DND-41 (cell line): Measurements from ENCODE around the gene FAM217A.
A peak's percentile ranks its signal among the peaks of the same experiment; 100 is the strongest.

Experiments
- ATAC-seq: fragments of 200-7000 bp; cut with Tn5 transposase; 3 replicates; pipeline ENCODE4 v1.9.1; 2021; ENCODE audit warnings: low read depth; ENCODE audit not compliant: insufficient read depth
- DNase-seq: peaks from one replicate; pipeline ENCODE4 v3.0.0-alpha.2; 2020
- H2AFZ ChIP-seq: 2 replicates; pipeline ENCODE4 v1.6.0; 2012; ENCODE audit warnings: low read depth, low read length
- H3K27ac ChIP-seq: 2 replicates; pipeline ENCODE4 v1.5.1; 2012; ENCODE audit warnings: low read length, inconsistent platforms
- H3K27me3 ChIP-seq: fragments of 200-600 bp; sonication (generic); 2 replicates; pipeline ENCODE4 v1.6.0; 2012; ENCODE audit warnings: low read length, mild to moderate bottlenecking, inconsistent platforms; ENCODE audit not compliant: insufficient read depth, poor library complexity
- H3K36me3 ChIP-seq: 2 replicates; pipeline ENCODE4 v1.5.1; 2012; ENCODE audit warnings: low read length, inconsistent platforms; ENCODE audit not compliant: insufficient read depth
- H3K4me1 ChIP-seq: 2 replicates; pipeline ENCODE4 v1.5.1; 2012; ENCODE audit warnings: mild to moderate bottlenecking, low read length; ENCODE audit not compliant: insufficient read depth
- H3K4me2 ChIP-seq: 2 replicates; pipeline ENCODE4 v1.6.0; 2012; ENCODE audit warnings: mild to moderate bottlenecking, moderate library complexity, low read length, inconsistent platforms; ENCODE audit not compliant: insufficient read depth
- H3K4me3 ChIP-seq, 2 experiments: fragments of 200-600 bp in 1 of 2; shearing (Covaris generic) in 1 of 2; 2 replicates each; pipeline ENCODE4 v1.5.1; 2012 to 2016; ENCODE audit warnings: inconsistent platforms in 2 of 2, low read length in 2 of 2, mild to moderate bottlenecking in 2 of 2, low read depth in 1 of 2, moderate library complexity in 1 of 2
- H3K79me2 ChIP-seq: 2 replicates; pipeline ENCODE4 v1.6.0; 2012; ENCODE audit warnings: low read length, inconsistent platforms; ENCODE audit not compliant: insufficient read depth
- H3K9ac ChIP-seq: 2 replicates; pipeline ENCODE4 v1.6.0; 2012; ENCODE audit warnings: low read depth, mild to moderate bottlenecking, inconsistent platforms, low read length, moderate library complexity
- H3K9me3 ChIP-seq: 2 replicates; pipeline ENCODE4 v1.5.1; 2012; ENCODE audit warnings: low read length, moderate library complexity, mild to moderate bottlenecking, inconsistent platforms; ENCODE audit not compliant: insufficient read depth, severe bottlenecking
- H4K20me1 ChIP-seq: 2 replicates; pipeline ENCODE4 v1.6.0; 2012; ENCODE audit warnings: low read length; ENCODE audit not compliant: insufficient read depth
- EZH2 ChIP-seq: IDR thresholded peaks from 3 replicates; pipeline ENCODE4 v1.6.1; 2012; ENCODE audit warnings: borderline replicate concordance, low read depth, mild to moderate bottlenecking, moderate library complexity, low read length, inconsistent platforms; ENCODE audit not compliant: severe bottlenecking
- TF ChIP-seq, protein P1 (sequence below): IDR thresholded peaks from 2 replicates; pipeline ENCODE4 v1.5.1; 2012; ENCODE audit warnings: borderline replicate concordance, low read length, moderate library complexity, mild to moderate bottlenecking; ENCODE audit not compliant: poor library complexity, severe bottlenecking; ENCODE audit errors: extremely low read depth

FAM217A gene

DNA sequence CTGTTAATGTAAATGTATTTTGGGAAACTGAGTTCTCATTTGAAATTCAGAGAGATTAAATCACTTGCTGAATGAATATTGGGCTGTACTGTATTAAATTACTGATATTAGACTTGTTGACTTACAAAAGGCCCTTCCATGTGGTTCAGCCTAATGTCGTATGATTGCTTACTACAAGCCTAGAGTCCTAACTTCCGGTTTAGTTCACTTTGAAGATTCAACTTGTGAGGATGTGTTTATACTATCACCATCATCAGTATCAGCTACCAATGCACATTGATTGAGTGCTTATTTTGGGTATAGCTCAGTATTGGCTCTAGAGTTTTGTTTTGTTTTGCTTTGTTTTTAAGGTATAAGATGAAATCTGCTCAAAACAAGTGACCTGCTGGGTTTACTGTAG, 48.3 kb downstream of the FAM217A start:
- Histone ChIP-seq H3K27me3 (no peaks in the 10 kb centered on the region), H3K4me2 (no peak overlapping the region), H3K36me3 (peaks cover 59% of the 10 kb centered on the region), H3K4me3 (no peak overlapping the region), H3K79me2 (peaks cover 95% of the 10 kb centered on the region), H2AFZ (no peak overlapping the region), H3K4me1 (peaks cover 27% of the 10 kb centered on the region), H4K20me1 (peaks cover 80% of the 10 kb centered on the region), H3K9ac (no peak overlapping the region), H3K9me3 (no peaks in the 10 kb centered on the region), H3K27ac (no peak overlapping the region)
- DNase-seq (no peak), ATAC-seq (peak; percentile 65)
- no peak for TF ChIP-seq EZH2
- TF ChIP-seq, protein P1, sequence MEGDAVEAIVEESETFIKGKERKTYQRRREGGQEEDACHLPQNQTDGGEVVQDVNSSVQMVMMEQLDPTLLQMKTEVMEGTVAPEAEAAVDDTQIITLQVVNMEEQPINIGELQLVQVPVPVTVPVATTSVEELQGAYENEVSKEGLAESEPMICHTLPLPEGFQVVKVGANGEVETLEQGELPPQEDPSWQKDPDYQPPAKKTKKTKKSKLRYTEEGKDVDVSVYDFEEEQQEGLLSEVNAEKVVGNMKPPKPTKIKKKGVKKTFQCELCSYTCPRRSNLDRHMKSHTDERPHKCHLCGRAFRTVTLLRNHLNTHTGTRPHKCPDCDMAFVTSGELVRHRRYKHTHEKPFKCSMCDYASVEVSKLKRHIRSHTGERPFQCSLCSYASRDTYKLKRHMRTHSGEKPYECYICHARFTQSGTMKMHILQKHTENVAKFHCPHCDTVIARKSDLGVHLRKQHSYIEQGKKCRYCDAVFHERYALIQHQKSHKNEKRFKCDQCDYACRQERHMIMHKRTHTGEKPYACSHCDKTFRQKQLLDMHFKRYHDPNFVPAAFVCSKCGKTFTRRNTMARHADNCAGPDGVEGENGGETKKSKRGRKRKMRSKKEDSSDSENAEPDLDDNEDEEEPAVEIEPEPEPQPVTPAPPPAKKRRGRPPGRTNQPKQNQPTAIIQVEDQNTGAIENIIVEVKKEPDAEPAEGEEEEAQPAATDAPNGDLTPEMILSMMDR = no peak

DNA sequence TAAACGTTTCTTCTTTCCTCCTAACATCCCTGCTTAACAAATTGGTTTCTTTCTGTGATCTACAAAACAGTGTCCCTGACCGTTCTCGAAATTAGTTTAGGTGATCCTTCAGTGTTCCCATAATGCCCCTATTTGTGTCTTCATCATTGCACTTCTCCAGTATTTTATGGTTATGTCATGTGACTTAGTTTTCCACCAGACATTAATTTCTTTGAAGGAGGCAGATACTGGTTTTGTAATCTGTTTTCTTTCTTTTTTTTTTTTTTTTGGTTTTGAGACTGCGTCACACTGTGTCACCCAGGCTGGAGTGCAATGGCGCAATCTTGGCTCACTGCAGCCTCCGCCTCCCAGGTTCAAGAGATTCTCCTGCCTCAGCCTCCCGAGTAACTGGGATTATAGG, 49.2 kb downstream of the FAM217A start:
- no peak for DNase-seq
- TF ChIP-seq EZH2 = no peak
- TF ChIP-seq, protein P1 = no peak
- Histone ChIP-seq H3K9ac (no peak overlapping the region), H4K20me1 (peaks cover 84% of the 10 kb centered on the region), H3K36me3 (peaks cover 57% of the 10 kb centered on the region), H2AFZ (no peak overlapping the region), H3K4me2 (peak overlapping the region; percentile 2; the same call in 1 of the 2 replicates), H3K9me3 (no peaks in the 10 kb centered on the region), H3K4me1 (peaks cover 35% of the 10 kb centered on the region), H3K27ac (no peak overlapping the region), H3K4me3 (no peak overlapping the region), H3K79me2 (peaks cover 96% of the 10 kb centered on the region), H3K27me3 (no peaks in the 10 kb centered on the region)
- no peak for ATAC-seq

DNA sequence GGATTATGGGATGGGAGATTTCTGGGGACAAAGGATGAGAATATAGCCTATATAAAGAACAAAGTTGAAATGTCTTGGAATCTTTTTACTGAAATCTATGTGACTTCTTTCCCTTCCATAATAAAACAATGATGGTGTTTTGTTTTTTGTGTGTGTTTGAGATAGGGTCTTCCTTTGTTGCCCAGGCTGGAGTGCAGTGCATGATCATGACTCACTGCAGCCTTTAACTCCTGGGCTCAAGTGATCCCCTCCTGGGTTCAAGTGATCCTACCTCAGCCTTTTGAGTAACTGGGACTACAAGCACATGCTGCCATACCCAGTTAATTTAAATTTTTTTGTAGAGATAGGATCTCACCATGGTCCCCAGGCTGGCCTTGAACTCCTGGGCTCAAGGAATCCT, 50.9 kb downstream of the FAM217A start:
- H3K4me2 ChIP-seq = peak overlapping the region; percentile 27; the same call in 1 of the 2 replicates
- ATAC-seq = no peak
- peaks cover 64% of the 10 kb centered on the region for H3K36me3 ChIP-seq
- no peak for DNase-seq
- peaks cover 94% of the 10 kb centered on the region for H4K20me1 ChIP-seq
- no peak for TF ChIP-seq EZH2
- TF ChIP-seq, protein P1 = no peak
- no peaks in the 10 kb centered on the region for H3K9me3 ChIP-seq
- no peaks in the 10 kb centered on the region for H3K27me3 ChIP-seq
- H2AFZ ChIP-seq = no peak overlapping the region
- H3K9ac ChIP-seq = no peak overlapping the region
- no peak overlapping the region for H3K27ac ChIP-seq
- no peak overlapping the region for H3K4me3 ChIP-seq
- peaks cover 99% of the 10 kb centered on the region for H3K79me2 ChIP-seq
- H3K4me1 ChIP-seq = peaks cover 52% of the 10 kb centered on the region

DNA sequence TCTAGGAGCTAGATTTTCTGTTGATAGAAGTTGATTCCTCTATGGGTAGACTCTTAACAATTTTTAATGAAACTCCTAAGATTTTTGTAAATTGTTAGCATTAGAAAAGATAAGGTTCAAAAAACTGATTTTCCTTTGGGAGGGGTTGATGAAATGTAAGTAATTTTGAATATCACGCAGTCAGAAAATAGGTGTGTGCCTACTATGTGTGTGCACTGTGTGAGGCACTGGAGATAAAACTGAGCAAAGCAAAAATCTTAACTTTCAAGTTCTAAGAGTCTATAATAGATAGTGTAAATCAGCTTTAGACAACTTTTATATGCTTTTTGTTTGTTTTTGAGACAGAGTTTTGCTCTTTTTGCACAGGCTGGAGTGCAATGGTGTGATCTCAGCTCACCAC, 53.3 kb downstream of the FAM217A start:
- H3K27ac ChIP-seq = no peak overlapping the region
- no peak overlapping the region for H3K4me3 ChIP-seq
- H3K9ac ChIP-seq = no peak overlapping the region
- no peak overlapping the region for H2AFZ ChIP-seq
- peaks cover 99% of the 10 kb centered on the region for H3K79me2 ChIP-seq
- H3K36me3 ChIP-seq = peaks cover 47% of the 10 kb centered on the region
- no peak for ATAC-seq
- no peak for DNase-seq
- peak overlapping the region; percentile 79 for H3K4me2 ChIP-seq
- peaks cover 56% of the 10 kb centered on the region for H3K4me1 ChIP-seq
- H3K9me3 ChIP-seq = no peaks in the 10 kb centered on the region
- H3K27me3 ChIP-seq = no peaks in the 10 kb centered on the region
- H4K20me1 ChIP-seq = peaks cover 84% of the 10 kb centered on the region
- TF ChIP-seq, protein P1 = no peak
- TF ChIP-seq EZH2 = no peak
